ENCODE measurements around the gene DPYD. TPM values are rescaled to one million over a fixed set of nuclear protein-coding genes. Genes with fewer than 3 reads are reported as not detected.
A peak's percentile ranks its signal among the peaks of the same experiment; 100 is the strongest.

DPYD gene
- total RNA-seq, 1 donor from 2014 or later: 9.2 TPM

- Histone ChIP-seq H3K27me3 (ENCODE audit: low read depth) (no peaks in the 10 kb centered on the region), H3K27ac (replicated peaks) (peak overlapping the region; percentile 47), H3K4me3 (no peak overlapping the region), H3K9me3 (replicated peaks) (peaks cover 8% of the 10 kb centered on the region), H3K4me1 (peaks cover 17% of the 10 kb centered on the region), H3K36me3 (peaks cover 13% of the 10 kb centered on the region)
- TF ChIP-seq CTCF (IDR thresholded peaks at IDR 0.05; ENCODE audit: borderline replicate concordance): no peak
- no peak for DNase-seq
- intact Hi-C loops (cut with micrococcal nuclease): no loop called here
Observed at GRCh38 chr1:97849345-97850340, 71.2 kb downstream of the DPYD start.

- intact Hi-C loops (cut with micrococcal nuclease): no loop called here
- Histone ChIP-seq H3K27ac (replicated peaks) (no peak overlapping the region), H3K4me1 (peaks cover 17% of the 10 kb centered on the region), H3K4me3 (no peak overlapping the region), H3K36me3 (peaks cover 13% of the 10 kb centered on the region), H3K27me3 (ENCODE audit: low read depth) (no peaks in the 10 kb centered on the region), H3K9me3 (replicated peaks) (peaks cover 8% of the 10 kb centered on the region)
- no peak for TF ChIP-seq CTCF (IDR thresholded peaks at IDR 0.05; ENCODE audit: borderline replicate concordance)
- DNase-seq: no peak
Observed at GRCh38 chr1:97845805-97846204, 75.0 kb downstream of the DPYD start.

- peaks cover 7% of the 10 kb centered on the region for H3K4me1 ChIP-seq
- no peak for TF ChIP-seq CTCF (IDR thresholded peaks at IDR 0.05; ENCODE audit: borderline replicate concordance)
- DNase-seq: no peak
- H3K27me3 ChIP-seq (ENCODE audit: low read depth): no peaks in the 10 kb centered on the region
- H3K4me3 ChIP-seq: no peak overlapping the region
- no peak overlapping the region for H3K27ac ChIP-seq (replicated peaks)
- intact Hi-C loops (cut with micrococcal nuclease): no loop called here
- H3K36me3 ChIP-seq: peaks cover 13% of the 10 kb centered on the region
- H3K9me3 ChIP-seq (replicated peaks): peaks cover 8% of the 10 kb centered on the region
Observed at GRCh38 chr1:97844552-97845089, 76.2 kb downstream of the DPYD start.

GRCh38 chr1:97841338-97841737, 79.5 kb downstream of the DPYD start:
- no peaks in the 10 kb centered on the region for H3K27me3 ChIP-seq (ENCODE audit: low read depth)
- no peak for TF ChIP-seq CTCF (IDR thresholded peaks at IDR 0.05; ENCODE audit: borderline replicate concordance)
- no peak for DNase-seq
- peaks cover 8% of the 10 kb centered on the region for H3K9me3 ChIP-seq (replicated peaks)
- no peak overlapping the region for H3K4me3 ChIP-seq
- peaks cover 13% of the 10 kb centered on the region for H3K36me3 ChIP-seq
- H3K4me1 ChIP-seq: no peaks in the 10 kb centered on the region
- intact Hi-C loops (cut with micrococcal nuclease): no loop called here
- no peak overlapping the region for H3K27ac ChIP-seq (replicated peaks)

GRCh38 chr1:97837161-97837560, 83.7 kb downstream of the DPYD start:
- Histone ChIP-seq H3K27me3 (ENCODE audit: low read depth) (no peaks in the 10 kb centered on the region), H3K36me3 (no peaks in the 10 kb centered on the region), H3K4me3 (no peak overlapping the region), H3K27ac (replicated peaks) (no peak overlapping the region), H3K9me3 (replicated peaks) (no peaks in the 10 kb centered on the region), H3K4me1 (no peaks in the 10 kb centered on the region)
- no peak for TF ChIP-seq CTCF (IDR thresholded peaks at IDR 0.05; ENCODE audit: borderline replicate concordance)
- no peak for DNase-seq
- intact Hi-C loops (cut with micrococcal nuclease): no loop called here
